ENCODE data around the gene CGRRF1.

GRCh38 chr14:54470701-54471100 is 39.0 kb upstream of the CGRRF1 start:
- TF ChIP-seq, protein P1, sequence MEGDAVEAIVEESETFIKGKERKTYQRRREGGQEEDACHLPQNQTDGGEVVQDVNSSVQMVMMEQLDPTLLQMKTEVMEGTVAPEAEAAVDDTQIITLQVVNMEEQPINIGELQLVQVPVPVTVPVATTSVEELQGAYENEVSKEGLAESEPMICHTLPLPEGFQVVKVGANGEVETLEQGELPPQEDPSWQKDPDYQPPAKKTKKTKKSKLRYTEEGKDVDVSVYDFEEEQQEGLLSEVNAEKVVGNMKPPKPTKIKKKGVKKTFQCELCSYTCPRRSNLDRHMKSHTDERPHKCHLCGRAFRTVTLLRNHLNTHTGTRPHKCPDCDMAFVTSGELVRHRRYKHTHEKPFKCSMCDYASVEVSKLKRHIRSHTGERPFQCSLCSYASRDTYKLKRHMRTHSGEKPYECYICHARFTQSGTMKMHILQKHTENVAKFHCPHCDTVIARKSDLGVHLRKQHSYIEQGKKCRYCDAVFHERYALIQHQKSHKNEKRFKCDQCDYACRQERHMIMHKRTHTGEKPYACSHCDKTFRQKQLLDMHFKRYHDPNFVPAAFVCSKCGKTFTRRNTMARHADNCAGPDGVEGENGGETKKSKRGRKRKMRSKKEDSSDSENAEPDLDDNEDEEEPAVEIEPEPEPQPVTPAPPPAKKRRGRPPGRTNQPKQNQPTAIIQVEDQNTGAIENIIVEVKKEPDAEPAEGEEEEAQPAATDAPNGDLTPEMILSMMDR (IDR thresholded peaks at IDR 0.05) = no peak
- no peak for TF ChIP-seq TCF7L2 (IDR thresholded peaks at IDR 0.05; ENCODE audit: low read depth, low read length)

Data from Panc1 (cell line).